Measurements from ENCODE around the gene CDH23.

GRCh38 chr10:71695502-71696476, 299.1 kb downstream of the CDH23 start:
- TF ChIP-seq EZH2 (IDR thresholded peaks at IDR 0.05; ENCODE audit: borderline replicate concordance, low read depth, low read length) = no peak
- TF ChIP-seq JUND (IDR thresholded peaks at IDR 0.05; ENCODE audit: borderline replicate concordance, low read depth, low read length) = no peak
- TF ChIP-seq JUND (tag; IDR thresholded peaks at IDR 0.05; ENCODE audit: borderline replicate concordance, low read depth, low read length) = no peak
- TF ChIP-seq ETV6 (IDR thresholded peaks at IDR 0.05; ENCODE audit: borderline replicate concordance in 1 of 2, low read depth in 2 of 2, low read length in 1 of 2) = no peak
- no peak for TF ChIP-seq ETV6 (CRISPR knock-in tag; IDR thresholded peaks at IDR 0.05; ENCODE audit: borderline replicate concordance)
- no peak for TF ChIP-seq CTCF (IDR thresholded peaks at IDR 0.05 in 2 of 3, conservative IDR thresholded peaks at IDR 0.05 in 1 of 3; ENCODE audit: insufficient read depth in 2 of 3, low read depth in 1 of 3, low read length in 3 of 3)
- TF ChIP-seq FOXJ3 (CRISPR knock-in tag; IDR thresholded peaks at IDR 0.05) = no peak
- TF ChIP-seq CXXC5 (CRISPR knock-in tag; IDR thresholded peaks at IDR 0.05) = no peak
- TF ChIP-seq SNAPC5 (CRISPR knock-in tag; IDR thresholded peaks at IDR 0.05) = no peak
